ENCODE results near the gene ZDHHC11B. TPM values are rescaled to one million over a fixed set of nuclear protein-coding genes. Genes with fewer than 3 reads are reported as not detected.
"Not testable (repeated sequence)": the region's sequence is repeated elsewhere in the genome, so short reads cannot be mapped to it uniquely, and the experiment has no call there.

ZDHHC11B gene
- total RNA-seq, 1 donor from 2014 or later: 13.4 TPM

- H3K27me3 ChIP-seq (ENCODE audit: low read depth); H3K27ac ChIP-seq (replicated peaks); DNase-seq; intact Hi-C loops (cut with micrococcal nuclease); H3K4me3 ChIP-seq; H3K36me3 ChIP-seq: not testable (repeated sequence)
- Histone ChIP-seq H3K4me1 (peaks cover 13% of the 10 kb centered on the region), H3K9me3 (replicated peaks) (peaks cover 24% of the 10 kb centered on the region)
Observed at GRCh38 chr5:788703-789102, 4.2 kb upstream of the ZDHHC11B start.

- H3K4me1 ChIP-seq: peaks cover 13% of the 10 kb centered on the region
- H3K27me3 ChIP-seq (ENCODE audit: low read depth); H3K36me3 ChIP-seq; DNase-seq; H3K4me3 ChIP-seq; H3K27ac ChIP-seq (replicated peaks); intact Hi-C loops (cut with micrococcal nuclease): not testable (repeated sequence)
- peaks cover 24% of the 10 kb centered on the region for H3K9me3 ChIP-seq (replicated peaks)
Observed at GRCh38 chr5:787857-788233, 3.3 kb upstream of the ZDHHC11B start.

- DNase-seq; H3K36me3 ChIP-seq; H3K4me3 ChIP-seq; H3K27me3 ChIP-seq (ENCODE audit: low read depth); intact Hi-C loops (cut with micrococcal nuclease); H3K27ac ChIP-seq (replicated peaks): not testable (repeated sequence)
- peaks cover 13% of the 10 kb centered on the region for H3K4me1 ChIP-seq
- H3K9me3 ChIP-seq (replicated peaks): peaks cover 24% of the 10 kb centered on the region
Observed at GRCh38 chr5:787224-787856, 2.8 kb upstream of the ZDHHC11B start.

- H3K27ac ChIP-seq (replicated peaks): peak overlapping the region; percentile 86
- H3K27me3 ChIP-seq (ENCODE audit: low read depth); intact Hi-C loops (cut with micrococcal nuclease); H3K9me3 ChIP-seq (replicated peaks); DNase-seq; H3K36me3 ChIP-seq: not testable (repeated sequence)
- H3K4me1 ChIP-seq: peaks cover 18% of the 10 kb centered on the region
- peak overlapping the region; percentile 83 for H3K4me3 ChIP-seq
Observed at GRCh38 chr5:785181-785705, 714 bp upstream of the ZDHHC11B start.

GRCh38 chr5:783881-784427 lies 575 bp downstream of the ZDHHC11B start:
- H3K4me3 ChIP-seq: peak overlapping the region; percentile 83
- peak overlapping the region; percentile 86 for H3K27ac ChIP-seq (replicated peaks)
- H3K9me3 ChIP-seq (replicated peaks); H3K36me3 ChIP-seq; H3K27me3 ChIP-seq (ENCODE audit: low read depth); intact Hi-C loops (cut with micrococcal nuclease): not testable (repeated sequence)
- DNase-seq: peak; percentile 22
- H3K4me1 ChIP-seq: peaks cover 18% of the 10 kb centered on the region

GRCh38 chr5:783049-783802 lies 1.3 kb downstream of the ZDHHC11B start:
- intact Hi-C loops (cut with micrococcal nuclease); H3K36me3 ChIP-seq; H3K9me3 ChIP-seq (replicated peaks); H3K27me3 ChIP-seq (ENCODE audit: low read depth): not testable (repeated sequence)
- H3K27ac ChIP-seq (replicated peaks): peak overlapping the region; percentile 60
- peaks cover 18% of the 10 kb centered on the region for H3K4me1 ChIP-seq
- peak overlapping the region; percentile 83 for H3K4me3 ChIP-seq
- peak; percentile 51 for DNase-seq

GRCh38 chr5:782356-782755 lies 2.2 kb downstream of the ZDHHC11B start:
- H3K4me3 ChIP-seq; H3K27me3 ChIP-seq (ENCODE audit: low read depth); H3K27ac ChIP-seq (replicated peaks); DNase-seq; H3K9me3 ChIP-seq (replicated peaks); intact Hi-C loops (cut with micrococcal nuclease); H3K36me3 ChIP-seq: not testable (repeated sequence)
- H3K4me1 ChIP-seq: peaks cover 24% of the 10 kb centered on the region

- DNase-seq; H3K27me3 ChIP-seq (ENCODE audit: low read depth); H3K36me3 ChIP-seq; intact Hi-C loops (cut with micrococcal nuclease); H3K9me3 ChIP-seq (replicated peaks); H3K4me3 ChIP-seq: not testable (repeated sequence)
- Histone ChIP-seq H3K4me1 (peaks cover 41% of the 10 kb centered on the region), H3K27ac (replicated peaks) (peak overlapping the region; percentile 19)
Observed at GRCh38 chr5:780571-780970, 4.0 kb downstream of the ZDHHC11B start.

- H3K36me3 ChIP-seq; H3K4me3 ChIP-seq; H3K27ac ChIP-seq (replicated peaks); DNase-seq; intact Hi-C loops (cut with micrococcal nuclease); H3K9me3 ChIP-seq (replicated peaks); H3K27me3 ChIP-seq (ENCODE audit: low read depth): not testable (repeated sequence)
- H3K4me1 ChIP-seq: peaks cover 42% of the 10 kb centered on the region
Observed at GRCh38 chr5:778967-779366, 5.6 kb downstream of the ZDHHC11B start.

- H3K36me3 ChIP-seq; DNase-seq; H3K27me3 ChIP-seq (ENCODE audit: low read depth); H3K27ac ChIP-seq (replicated peaks); H3K9me3 ChIP-seq (replicated peaks); H3K4me3 ChIP-seq; intact Hi-C loops (cut with micrococcal nuclease): not testable (repeated sequence)
- H3K4me1 ChIP-seq: peaks cover 39% of the 10 kb centered on the region
Observed at GRCh38 chr5:778421-778820, 6.1 kb downstream of the ZDHHC11B start.
